Dermis blood vessel endothelial cell (primary cell): ENCODE results near the gene MSX1. TPM values are rescaled to one million over a fixed set of nuclear protein-coding genes. Genes with fewer than 3 reads are reported as not detected.

ENCODE experiments used
- total RNA-seq: library from RNA; depleted of rRNA; stranded (reverse); fragments of >200 nt; gene quantifications from 2 replicates; pipeline ENCODE4 v1.2.3, GENCODE V29; 2014

Gene MSX1
- total RNA-seq, 1 donor from 2014 or later, result 9.0 TPM

Other genes starting within 250 kb of the MSX1 start
- 28.9 and 57.5 TPM in 2 replicates for gene CYTL1, start 159.8 kb downstream of the MSX1 start, total RNA-seq
- gene STK32B, start 191.8 kb downstream of the MSX1 start, total RNA-seq, result 24.2 and 24.6 TPM in 2 replicates